SJSA1 (cell line): ENCODE data around the gene ERC2. TPM values are rescaled to one million over a fixed set of nuclear protein-coding genes. Genes with fewer than 3 reads are reported as not detected.

Source experiments
- DNase-seq, 2 experiments: peaks; one replicate each; pipeline ENCODE4 v3.0.0-alpha.2; 2015 to 2020; ENCODE audit warnings: low spot score in 2 of 2, low read depth in 1 of 2
- H3K27ac ChIP-seq: fragments of 250-450 bp; sonication (Bioruptor Pico); 2 replicates; pipeline ENCODE4 v1.5.1; 2020; ENCODE audit warnings: mild to moderate bottlenecking, moderate library complexity
- H3K27me3 ChIP-seq: fragments of 250-450 bp; sonication (Bioruptor Pico); replicated peaks from 2 replicates; pipeline ENCODE4 v1.5.1; 2020; ENCODE audit warnings: mild to moderate bottlenecking, moderate library complexity
- H3K36me3 ChIP-seq: fragments of 250-450 bp; sonication (Bioruptor Pico); 2 replicates; pipeline ENCODE4 v1.5.1; 2020; ENCODE audit warnings: mild to moderate bottlenecking
- H3K4me1 ChIP-seq: fragments of 250-450 bp; sonication (Bioruptor Pico); replicated peaks from 2 replicates; pipeline ENCODE4 v1.6.1; 2021; ENCODE audit warnings: mild to moderate bottlenecking
- H3K4me3 ChIP-seq: fragments of 250-450 bp; sonication (Bioruptor Pico); 2 replicates; pipeline ENCODE4 v1.5.1; 2020; ENCODE audit warnings: mild to moderate bottlenecking
- H3K9me3 ChIP-seq: fragments of 250-450 bp; sonication (Bioruptor Pico); replicated peaks from 2 replicates; pipeline ENCODE4 v1.5.1; 2020; ENCODE audit warnings: mild to moderate bottlenecking
- total RNA-seq: library from RNA; depleted of rRNA; stranded (reverse); fragments of >200 nt; shearing (Covaris generic); gene quantifications from 2 replicates; pipeline ENCODE4 v1.2.3, GENCODE V29; 2014

The ERC2 gene
- total RNA-seq, 1 experiment from 2014 or later, result 0.13 TPM

DNA sequence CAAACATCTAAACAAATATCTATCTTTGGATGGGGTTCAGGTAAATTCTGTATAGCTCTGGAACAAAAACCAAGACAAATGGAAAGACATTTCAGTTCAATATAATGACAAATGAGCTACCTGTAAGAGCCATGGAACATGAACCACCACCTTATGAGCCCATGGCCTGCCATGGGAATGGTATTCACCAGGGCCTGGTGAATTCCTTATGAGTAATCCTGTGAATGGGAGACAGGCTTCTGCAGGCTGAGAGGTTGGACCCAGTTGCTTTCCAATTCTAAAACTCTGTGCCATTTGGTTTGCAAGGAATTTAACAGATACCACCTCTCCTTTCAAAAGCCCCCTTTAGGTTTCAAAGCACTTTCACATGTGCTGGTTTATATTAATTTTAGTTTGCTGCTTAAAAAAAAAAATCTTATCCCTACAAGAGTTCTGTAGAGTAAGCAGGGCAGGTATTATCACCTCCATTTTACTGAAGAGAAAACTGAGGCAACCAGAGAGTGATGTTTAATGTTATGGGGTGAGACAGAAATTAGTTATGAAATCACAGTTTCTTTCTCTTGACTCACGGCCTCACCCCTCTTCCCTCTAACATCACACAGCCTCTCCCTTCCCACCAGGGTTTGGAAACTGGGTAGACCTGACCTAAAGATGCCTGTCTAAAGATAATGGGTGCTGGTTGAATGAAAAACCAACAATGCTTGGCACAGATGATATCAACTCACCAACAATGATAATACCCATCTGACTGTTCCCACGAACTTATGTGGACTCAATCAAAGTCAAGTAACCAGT lies 583.6 kb downstream of the ERC2 start:
- Histone ChIP-seq H3K4me3 (no peak overlapping the region), H3K36me3 (no peaks in the 10 kb centered on the region)
- no peak for DNase-seq

DNA sequence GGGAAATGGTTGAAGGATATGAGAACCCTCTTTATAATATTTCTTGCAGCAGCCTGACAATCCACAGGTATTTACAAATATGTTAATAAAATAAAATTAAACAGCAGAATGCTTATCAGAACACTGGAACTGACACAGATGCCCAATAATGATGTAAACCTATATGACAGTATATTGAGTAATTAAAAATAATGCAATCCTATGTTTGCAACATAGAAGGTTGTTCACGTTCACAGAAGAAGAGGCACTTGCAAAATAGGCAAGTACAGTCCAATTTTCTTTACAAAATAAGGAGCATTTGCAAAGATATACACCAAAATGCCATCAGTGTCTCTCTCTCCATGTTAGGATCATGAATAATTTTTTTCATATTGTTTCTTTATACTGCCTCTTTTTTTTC lies 584.2 kb downstream of the ERC2 start:
- Histone ChIP-seq H3K4me1 (peaks cover 42% of the 10 kb centered on the region), H3K4me3 (no peak overlapping the region), H3K27ac (no peak overlapping the region), H3K36me3 (no peaks in the 10 kb centered on the region), H3K27me3 (no peaks in the 10 kb centered on the region), H3K9me3 (no peaks in the 10 kb centered on the region)
- no peak for DNase-seq

More for the DNA sequence above, 583.6 kb downstream of the ERC2 start:
- Histone ChIP-seq H3K9me3 (no peaks in the 10 kb centered on the region), H3K4me1 (peaks cover 36% of the 10 kb centered on the region), H3K27me3 (no peaks in the 10 kb centered on the region), H3K27ac (no peak overlapping the region)

DNA sequence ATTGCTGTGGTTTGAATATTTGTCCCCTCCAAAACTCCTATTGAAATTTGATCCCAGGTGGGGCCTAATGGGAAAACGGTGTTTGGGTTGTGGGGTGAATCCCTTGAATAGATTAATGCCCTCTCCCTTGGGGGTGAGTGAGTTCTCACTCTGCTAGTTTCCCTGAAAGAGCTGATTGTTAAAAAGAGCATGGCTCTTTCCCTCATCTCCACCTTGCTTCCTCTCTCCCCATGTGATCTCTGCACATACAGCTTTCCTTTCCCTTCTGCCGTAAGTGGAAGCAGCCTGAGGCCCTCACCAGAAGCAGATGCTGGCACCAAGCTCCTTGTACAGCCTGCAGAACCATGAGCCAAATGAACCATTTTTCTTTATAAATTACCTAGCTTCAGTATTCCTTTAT lies 586.3 kb downstream of the ERC2 start:
- H3K4me1 ChIP-seq, result peaks cover 42% of the 10 kb centered on the region
- no peak for DNase-seq
- no peak overlapping the region for H3K27ac ChIP-seq
- no peaks in the 10 kb centered on the region for H3K27me3 ChIP-seq
- H3K4me3 ChIP-seq, result no peak overlapping the region
- H3K9me3 ChIP-seq, result no peaks in the 10 kb centered on the region
- no peaks in the 10 kb centered on the region for H3K36me3 ChIP-seq

DNA sequence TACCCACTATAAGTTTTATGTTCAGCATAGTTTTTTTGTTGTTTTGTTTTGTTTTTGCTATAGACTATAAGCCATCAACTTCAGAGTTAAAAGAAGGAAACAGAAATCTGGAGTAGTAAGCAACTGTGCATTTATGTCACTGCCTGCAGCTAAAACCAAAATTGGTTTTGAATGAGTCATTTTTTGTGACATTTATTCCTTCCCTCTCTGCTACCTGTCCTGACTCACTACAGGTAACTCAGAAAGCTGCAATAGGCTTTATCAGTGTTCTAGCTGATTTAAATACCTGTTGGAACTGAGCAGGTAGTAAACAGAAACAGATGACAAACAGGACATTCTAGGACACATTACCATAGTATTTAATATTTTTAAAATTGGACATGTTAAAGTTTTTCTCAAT lies 587.9 kb downstream of the ERC2 start:
- no peaks in the 10 kb centered on the region for H3K36me3 ChIP-seq
- DNase-seq, result no peak

DNA sequence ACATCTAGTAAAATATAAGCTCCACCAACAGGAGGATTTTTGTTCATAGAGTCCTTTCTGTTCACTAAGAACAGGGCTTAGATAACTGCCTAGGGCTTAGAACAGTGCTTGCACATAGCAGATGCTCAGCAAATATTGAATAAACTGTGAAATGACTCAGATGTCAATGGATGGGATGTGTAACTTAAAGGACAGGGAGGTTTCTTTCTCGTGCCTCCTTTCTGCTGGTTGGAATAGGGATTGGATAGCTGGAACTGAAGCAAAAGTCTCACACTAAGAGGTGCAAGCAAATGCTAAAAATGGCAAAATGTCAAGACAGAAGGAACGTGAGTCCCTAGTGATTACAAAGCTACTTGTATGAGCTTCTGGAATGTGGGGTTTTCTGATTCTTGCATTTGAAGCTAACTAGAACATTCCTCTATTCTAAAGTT lies 588.4 kb downstream of the ERC2 start:
- Histone ChIP-seq H3K4me1 (peaks cover 28% of the 10 kb centered on the region), H3K9me3 (no peaks in the 10 kb centered on the region), H3K36me3 (no peaks in the 10 kb centered on the region), H3K27me3 (no peaks in the 10 kb centered on the region), H3K27ac (0 out of 2 replicates have a peak overlapping the region, but pooled peaks have one; percentile 9), H3K4me3 (no peak overlapping the region)
- peak in 1 of 2 experiments; percentile 45 for DNase-seq

More for the DNA sequence above, 587.9 kb downstream of the ERC2 start:
- H3K27me3 ChIP-seq, result no peaks in the 10 kb centered on the region
- H3K9me3 ChIP-seq, result no peaks in the 10 kb centered on the region
- peaks cover 29% of the 10 kb centered on the region for H3K4me1 ChIP-seq
- H3K4me3 ChIP-seq, result no peak overlapping the region
- H3K27ac ChIP-seq, result no peak overlapping the region

DNA sequence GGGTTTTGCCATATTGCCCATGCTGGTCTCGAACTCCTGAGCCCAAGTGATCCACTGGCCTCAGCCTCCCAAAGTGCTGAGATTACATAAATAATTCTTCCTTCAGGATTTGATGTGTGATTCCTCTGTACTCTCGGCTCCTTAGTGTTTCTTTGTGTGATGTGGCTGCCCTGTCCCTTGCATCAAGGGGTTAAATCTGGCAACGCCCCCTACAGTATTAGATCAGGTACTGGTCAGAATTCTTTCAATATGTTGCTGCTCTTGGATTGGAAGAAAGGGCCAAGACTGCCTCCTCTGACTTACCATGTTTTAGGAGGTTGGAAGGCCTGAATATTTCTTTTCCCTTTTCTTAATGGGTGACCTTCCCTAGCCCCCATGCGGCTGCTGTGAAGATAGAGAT lies 590.6 kb downstream of the ERC2 start:
- no peak for DNase-seq
- no peaks in the 10 kb centered on the region for H3K9me3 ChIP-seq
- H3K36me3 ChIP-seq, result no peaks in the 10 kb centered on the region
- no peak overlapping the region for H3K4me3 ChIP-seq
- peaks cover 45% of the 10 kb centered on the region for H3K4me1 ChIP-seq
- H3K27me3 ChIP-seq, result no peaks in the 10 kb centered on the region
- no peak overlapping the region for H3K27ac ChIP-seq

DNA sequence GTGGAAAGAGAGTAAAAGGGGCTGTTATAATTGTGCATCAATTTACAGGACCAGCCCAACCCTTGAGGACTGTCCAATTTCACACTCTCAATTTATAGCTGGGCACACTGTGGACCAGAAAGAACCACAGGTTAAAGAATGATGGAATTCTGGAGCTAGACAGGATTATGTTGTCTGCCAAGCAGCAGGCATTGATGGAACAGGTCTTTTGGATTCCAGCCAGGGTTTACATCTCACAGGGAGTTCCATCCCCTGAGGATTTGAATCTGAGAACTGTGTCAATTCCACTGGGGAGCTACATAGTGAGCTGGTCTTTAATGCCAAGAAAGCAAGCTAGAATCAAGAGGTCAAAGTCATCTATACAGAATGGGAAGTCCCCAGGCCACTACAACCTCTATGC lies 591.7 kb downstream of the ERC2 start:
- Histone ChIP-seq H3K4me3 (no peak overlapping the region), H3K27me3 (no peaks in the 10 kb centered on the region), H3K36me3 (no peaks in the 10 kb centered on the region), H3K27ac (no peak overlapping the region), H3K9me3 (no peaks in the 10 kb centered on the region), H3K4me1 (peaks cover 45% of the 10 kb centered on the region)
- DNase-seq, result no peak

DNA sequence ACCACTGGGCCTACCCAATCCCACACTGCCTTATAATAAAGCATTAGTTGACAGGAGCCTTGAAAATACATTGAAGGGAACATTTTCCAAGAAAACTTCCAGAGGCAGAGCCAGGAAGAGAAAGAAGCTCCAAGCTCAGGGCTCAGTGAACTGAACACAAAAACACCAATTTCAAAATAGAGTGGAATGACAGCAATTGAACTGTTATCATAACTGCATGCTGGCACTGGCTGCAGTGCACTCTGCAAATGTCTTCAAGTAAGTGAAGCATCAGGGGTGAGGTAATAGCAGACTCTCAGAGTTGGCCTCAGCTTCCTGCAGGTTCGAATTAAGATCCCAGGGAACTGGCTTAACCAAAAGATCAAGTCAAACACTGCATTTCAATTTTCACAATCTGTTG lies 593.2 kb downstream of the ERC2 start:
- no peak overlapping the region for H3K4me3 ChIP-seq
- no peaks in the 10 kb centered on the region for H3K9me3 ChIP-seq
- no peak for DNase-seq
- H3K4me1 ChIP-seq, result peaks cover 36% of the 10 kb centered on the region
- peak overlapping the region; percentile 94; the same call in 1 of the 2 replicates for H3K27ac ChIP-seq
- H3K36me3 ChIP-seq, result no peaks in the 10 kb centered on the region
- H3K27me3 ChIP-seq, result no peaks in the 10 kb centered on the region

DNA sequence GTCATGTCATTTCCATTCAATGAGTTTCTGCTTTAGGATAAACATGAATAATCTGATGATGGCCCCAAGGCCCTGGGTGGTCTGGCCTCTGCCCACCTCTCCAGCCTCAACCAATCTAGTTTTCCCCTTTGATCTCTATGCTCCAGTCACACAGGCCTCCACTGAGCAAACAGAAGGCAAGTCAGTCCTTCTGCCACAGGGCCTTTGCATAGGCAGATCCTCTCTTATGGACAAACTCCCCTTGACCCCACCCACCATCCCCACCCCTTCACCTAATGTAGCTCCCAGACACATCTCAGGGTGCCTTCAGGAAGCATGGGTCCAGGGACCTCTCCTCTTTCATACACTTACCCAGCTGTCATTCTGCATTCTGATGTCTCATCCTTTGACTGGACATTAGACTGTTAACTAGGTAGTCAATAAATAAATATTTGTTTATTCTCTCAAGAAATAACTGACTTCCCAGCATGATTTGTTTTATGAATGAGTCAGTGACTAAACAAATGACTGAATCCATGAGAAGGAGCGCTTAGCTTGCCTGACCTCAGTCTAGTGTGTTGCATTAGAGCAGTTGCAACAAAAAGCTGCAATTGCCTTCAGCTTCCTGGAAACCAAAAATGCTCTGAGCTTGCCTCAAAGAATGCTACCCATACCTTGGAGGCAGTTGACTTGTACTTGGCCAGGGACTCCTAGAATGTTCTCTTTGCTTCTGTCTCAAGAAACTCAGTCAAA lies 594.6 kb downstream of the ERC2 start:
- peaks cover 25% of the 10 kb centered on the region for H3K4me1 ChIP-seq
- no peaks in the 10 kb centered on the region for H3K27me3 ChIP-seq
- H3K27ac ChIP-seq, result peak overlapping the region; percentile 94
- no peaks in the 10 kb centered on the region for H3K9me3 ChIP-seq
- peak; percentile 77 to 81 for DNase-seq
- H3K36me3 ChIP-seq, result no peaks in the 10 kb centered on the region
- H3K4me3 ChIP-seq, result no peak overlapping the region

DNA sequence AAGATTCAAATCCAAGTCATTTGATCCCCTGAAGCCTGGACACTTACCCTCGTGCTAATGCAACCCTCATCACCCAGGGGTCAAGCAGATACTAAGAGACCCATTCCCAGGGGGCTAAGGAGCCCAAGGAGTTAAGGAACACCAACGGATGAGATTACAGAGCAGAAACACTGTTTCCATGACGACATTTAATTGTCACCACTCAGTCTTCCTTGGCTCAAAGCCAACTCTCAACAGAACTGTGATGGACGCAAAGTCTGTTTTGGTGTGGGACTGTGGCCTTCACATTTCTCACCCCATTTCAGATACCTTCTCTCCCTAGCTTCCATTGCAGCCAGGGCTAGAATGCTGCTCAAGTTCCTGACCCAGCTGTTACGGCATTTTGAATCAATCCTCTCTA lies 597.7 kb downstream of the ERC2 start:
- Histone ChIP-seq H3K4me3 (no peak overlapping the region), H3K27ac (no peak overlapping the region), H3K27me3 (no peaks in the 10 kb centered on the region), H3K9me3 (no peaks in the 10 kb centered on the region), H3K4me1 (peaks cover 25% of the 10 kb centered on the region), H3K36me3 (no peaks in the 10 kb centered on the region)
- no peak for DNase-seq

DNA sequence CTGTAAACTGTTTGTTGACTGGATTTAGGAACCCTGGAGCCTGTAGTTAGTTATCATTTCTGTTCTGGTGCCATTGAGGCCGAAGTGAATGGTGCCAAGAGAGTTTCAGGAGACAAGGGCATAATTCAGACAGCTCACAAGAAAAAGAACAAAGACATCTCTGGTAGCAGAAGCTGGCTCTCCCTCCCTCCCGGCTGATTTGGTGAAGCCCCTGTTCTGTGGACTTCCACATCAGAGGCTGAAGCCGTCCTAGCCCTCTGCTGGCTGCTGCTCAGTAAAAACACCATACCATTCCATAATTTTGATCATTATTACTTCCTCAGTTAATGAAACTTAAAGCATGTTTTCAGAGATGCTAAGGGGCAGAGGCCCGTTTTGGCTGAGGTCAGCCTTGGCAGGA lies 599.9 kb downstream of the ERC2 start:
- no peak for DNase-seq
- Histone ChIP-seq H3K4me3 (no peak overlapping the region), H3K27ac (no peak overlapping the region), H3K27me3 (no peaks in the 10 kb centered on the region), H3K36me3 (no peaks in the 10 kb centered on the region), H3K4me1 (peaks cover 7% of the 10 kb centered on the region), H3K9me3 (no peaks in the 10 kb centered on the region)

DNA sequence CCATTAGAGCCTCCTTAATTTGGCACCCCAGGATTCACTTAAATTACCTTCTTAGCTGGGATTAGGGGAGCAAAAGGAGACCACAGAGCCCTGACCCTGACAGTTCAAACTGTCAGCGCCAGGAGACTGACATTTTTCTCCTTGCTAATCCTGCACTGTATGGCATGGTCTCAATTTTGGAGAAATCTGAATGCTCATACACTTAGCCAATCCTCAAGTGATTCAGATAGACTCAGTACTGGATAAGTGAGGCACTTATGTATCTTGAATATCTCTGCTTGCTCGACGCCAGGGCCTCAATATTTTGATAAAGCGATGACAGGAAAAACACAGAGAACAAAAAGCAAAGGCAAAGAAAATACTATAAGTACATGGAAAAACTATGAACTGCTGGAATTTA lies 605.2 kb downstream of the ERC2 start:
- H3K27me3 ChIP-seq, result no peaks in the 10 kb centered on the region
- H3K36me3 ChIP-seq, result no peaks in the 10 kb centered on the region
- no peak overlapping the region for H3K27ac ChIP-seq
- DNase-seq, result no peak
- H3K4me1 ChIP-seq, result 0 out of 2 replicates have a peak, but pooled peaks cover 5% of the 10 kb centered on the region
- H3K9me3 ChIP-seq, result no peaks in the 10 kb centered on the region
- H3K4me3 ChIP-seq, result no peak overlapping the region

DNA sequence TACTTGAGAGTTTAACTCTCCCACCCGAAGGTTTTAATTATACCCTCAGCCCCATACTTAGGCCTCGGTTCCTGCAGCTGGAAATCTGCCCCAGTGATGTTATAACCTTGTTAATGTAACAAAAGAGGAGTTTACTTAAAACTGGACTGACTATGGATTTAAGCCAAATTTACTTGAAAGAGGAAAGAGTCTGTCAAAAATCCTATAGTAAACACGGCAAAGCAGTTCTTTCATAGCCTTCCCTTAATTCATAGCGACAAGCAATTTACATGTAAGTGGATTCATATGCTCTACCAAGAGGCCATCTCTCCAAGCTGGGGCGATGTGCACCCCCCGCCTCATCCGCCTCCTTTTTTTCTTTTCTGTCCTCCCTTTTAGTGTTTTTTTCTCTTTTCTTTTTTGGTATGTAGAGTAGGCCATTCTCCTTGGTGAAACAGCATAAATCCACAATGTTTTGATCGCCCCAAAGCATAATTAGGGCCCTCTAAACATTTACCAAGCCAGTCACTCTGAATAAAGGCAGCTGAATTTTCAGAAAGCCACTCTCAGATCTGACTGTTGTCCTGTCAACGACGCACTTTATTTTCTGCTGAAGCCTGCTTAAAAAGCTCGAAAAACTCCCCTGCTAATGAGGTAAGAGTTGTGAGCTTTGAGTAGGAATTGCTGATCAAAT lies 608.1 kb downstream of the ERC2 start:
- peaks cover 5% of the 10 kb centered on the region; the same call in 1 of the 2 replicates for H3K4me1 ChIP-seq
- H3K36me3 ChIP-seq, result no peaks in the 10 kb centered on the region
- no peak for DNase-seq
- H3K27me3 ChIP-seq, result no peaks in the 10 kb centered on the region
- H3K9me3 ChIP-seq, result no peaks in the 10 kb centered on the region
- no peak overlapping the region for H3K27ac ChIP-seq
- H3K4me3 ChIP-seq, result no peak overlapping the region

DNA sequence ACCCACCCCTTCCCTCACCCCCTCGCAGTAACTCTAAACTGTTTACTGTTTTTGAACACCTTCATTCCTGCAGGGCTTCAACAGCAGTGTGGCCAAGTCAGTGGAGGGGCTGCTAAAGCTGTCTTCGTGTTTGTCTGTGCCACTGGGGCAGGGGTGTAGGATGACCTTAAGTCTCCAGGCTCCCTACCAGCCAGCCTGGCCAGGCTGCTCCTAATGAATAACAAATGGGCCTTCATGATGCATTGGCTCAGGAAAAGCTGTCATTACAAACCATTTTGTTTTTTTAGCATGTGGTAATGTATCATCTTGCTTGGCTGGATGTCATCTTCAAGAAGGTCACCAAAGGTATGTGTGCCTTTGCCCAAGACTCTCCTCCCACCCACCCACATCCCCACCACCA lies 609.0 kb downstream of the ERC2 start:
- no peak overlapping the region for H3K27ac ChIP-seq
- H3K4me1 ChIP-seq, result peaks cover 14% of the 10 kb centered on the region
- H3K4me3 ChIP-seq, result no peak overlapping the region
- no peak for DNase-seq
- H3K36me3 ChIP-seq, result no peaks in the 10 kb centered on the region
- H3K9me3 ChIP-seq, result no peaks in the 10 kb centered on the region
- H3K27me3 ChIP-seq, result no peaks in the 10 kb centered on the region
